GM19452 (cell line): ENCODE measurements around the gene PDIA2.

Source experiments
- ATAC-seq: cut with Tn5 transposase; IDR thresholded peaks from one replicate; pipeline ENCODE4 v1.9.1; 2021; ENCODE audit not compliant: unreplicated experiment

The PDIA2 gene

GRCh38 chr16:280005-280460, 2.9 kb upstream of the PDIA2 start:
- ATAC-seq = no peak

GRCh38 chr16:280552-280951, 2.4 kb upstream of the PDIA2 start, which contains the start of gene ARHGDIG:
TSS of gene ARHGDIG (plus strand) at chr16:280591. CDS start at chr16:280681, 90 bp downstream.
- ATAC-seq = no peak

DNA sequence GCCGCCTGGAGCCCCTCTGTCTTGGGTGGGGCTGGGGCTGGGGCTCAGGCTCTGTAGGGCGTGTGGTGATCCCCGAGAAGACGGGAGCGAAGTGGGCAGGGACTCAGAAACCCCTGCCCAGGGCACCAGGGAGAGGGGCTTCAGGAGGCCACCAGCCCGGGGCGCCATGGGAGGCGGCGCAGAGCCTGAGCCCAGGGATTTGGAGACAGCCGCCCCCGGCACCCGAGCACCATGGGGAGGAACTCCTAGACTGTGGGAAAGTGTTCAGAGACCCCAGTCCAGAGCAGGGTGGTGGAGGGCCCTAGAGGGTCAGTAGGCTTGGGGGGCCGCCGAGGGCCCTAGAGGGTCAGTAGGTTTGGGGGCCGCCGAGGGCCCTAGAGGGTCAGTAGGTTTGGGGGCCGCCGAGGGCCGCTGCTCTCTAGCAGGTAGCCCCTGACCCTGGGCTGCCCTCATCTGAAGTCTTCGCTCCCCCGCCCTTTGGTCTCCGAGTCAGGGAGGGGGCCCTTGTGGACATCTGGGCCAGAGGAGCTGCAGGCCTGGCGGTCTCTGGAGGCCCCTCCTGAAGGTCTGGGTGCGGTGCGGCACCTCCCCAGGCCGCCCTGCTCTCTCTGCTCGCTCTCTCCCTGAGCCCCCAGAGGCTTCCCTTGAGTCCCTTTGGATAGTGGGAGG, 1.8 kb upstream of the PDIA2 start:
- ATAC-seq = no peak

GRCh38 chr16:281660-282255, 1.2 kb upstream of the PDIA2 start:
- ATAC-seq = no peak

- ATAC-seq = no peak
Observed at GRCh38 chr16:282491-282890, 473 bp upstream of the PDIA2 start.

DNA sequence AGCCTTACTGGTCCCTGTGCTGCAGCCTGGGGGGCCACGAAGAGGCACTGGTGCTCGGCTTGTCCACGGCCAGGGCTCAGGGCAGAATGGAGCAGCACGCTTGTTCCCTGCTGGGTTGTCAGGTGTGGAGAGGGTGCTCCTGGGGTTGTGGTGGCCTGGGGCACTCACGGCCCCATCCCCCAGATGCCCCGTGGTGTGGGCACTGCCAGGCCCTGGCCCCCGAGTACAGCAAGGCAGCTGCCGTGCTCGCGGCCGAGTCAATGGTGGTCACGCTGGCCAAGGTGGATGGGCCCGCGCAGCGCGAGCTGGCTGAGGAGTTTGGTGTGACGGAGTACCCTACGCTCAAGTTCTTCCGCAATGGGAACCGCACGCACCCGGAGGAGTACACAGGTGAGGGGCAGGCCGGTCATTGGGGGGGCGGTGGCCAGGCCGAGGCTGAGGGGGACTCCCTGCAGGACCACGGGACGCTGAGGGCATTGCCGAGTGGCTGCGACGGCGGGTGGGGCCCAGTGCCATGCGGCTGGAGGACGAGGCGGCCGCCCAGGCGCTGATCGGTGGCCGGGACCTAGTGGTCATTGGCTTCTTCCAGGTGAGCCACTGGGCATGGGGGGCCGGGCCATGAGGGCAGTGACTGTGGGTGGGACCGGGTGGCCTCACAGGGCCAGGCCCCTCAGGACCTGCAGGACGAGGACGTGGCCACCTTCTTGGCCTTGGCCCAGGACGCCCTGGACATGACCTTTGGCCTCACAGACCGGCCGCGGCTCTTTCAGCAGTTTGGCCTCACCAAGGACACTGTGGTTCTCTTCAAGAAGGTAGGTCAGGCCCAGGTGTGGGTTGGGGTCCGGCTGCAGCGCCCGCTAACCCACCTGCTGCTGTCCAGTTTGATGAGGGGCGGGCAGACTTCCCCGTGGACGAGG, 1.5 kb downstream of the PDIA2 start:
- no peak for ATAC-seq

DNA sequence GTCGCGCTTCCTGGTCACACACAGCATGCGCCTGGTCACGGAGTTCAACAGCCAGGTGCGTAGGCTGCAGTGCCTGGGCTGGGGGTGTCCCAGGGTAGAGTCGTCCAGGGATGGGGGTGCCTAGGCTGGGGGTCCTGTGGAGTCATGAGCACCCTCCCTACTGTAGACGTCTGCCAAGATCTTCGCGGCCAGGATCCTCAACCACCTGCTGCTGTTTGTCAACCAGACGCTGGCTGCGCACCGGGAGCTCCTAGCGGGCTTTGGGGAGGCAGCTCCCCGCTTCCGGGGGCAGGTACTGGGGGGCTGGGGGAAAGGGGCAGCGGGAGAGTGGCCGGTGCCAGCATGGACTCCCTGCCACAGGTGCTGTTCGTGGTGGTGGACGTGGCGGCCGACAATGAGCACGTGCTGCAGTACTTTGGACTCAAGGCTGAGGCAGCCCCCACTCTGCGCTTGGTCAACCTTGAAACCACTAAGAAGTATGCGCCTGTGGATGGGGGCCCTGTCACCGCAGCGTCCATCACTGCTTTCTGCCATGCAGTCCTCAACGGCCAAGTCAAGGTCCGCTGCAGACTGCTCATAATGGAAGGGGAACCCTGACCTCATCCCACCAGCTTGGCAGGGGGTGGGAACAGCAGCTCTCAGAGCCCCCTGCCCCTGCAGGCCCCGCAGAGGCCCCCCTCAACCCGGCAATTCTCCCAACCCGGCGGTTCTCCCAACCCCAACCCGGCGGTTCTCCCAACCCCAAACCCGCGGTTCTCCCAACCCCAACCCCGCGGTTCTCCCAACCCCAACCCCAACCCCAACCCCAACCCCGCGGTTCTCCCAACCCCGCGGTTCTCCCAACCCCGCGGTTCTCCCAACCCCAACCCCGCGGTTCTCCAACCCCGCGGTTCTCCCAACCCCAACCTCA, 2.4 kb downstream of the PDIA2 start:
- ATAC-seq = no peak

DNA sequence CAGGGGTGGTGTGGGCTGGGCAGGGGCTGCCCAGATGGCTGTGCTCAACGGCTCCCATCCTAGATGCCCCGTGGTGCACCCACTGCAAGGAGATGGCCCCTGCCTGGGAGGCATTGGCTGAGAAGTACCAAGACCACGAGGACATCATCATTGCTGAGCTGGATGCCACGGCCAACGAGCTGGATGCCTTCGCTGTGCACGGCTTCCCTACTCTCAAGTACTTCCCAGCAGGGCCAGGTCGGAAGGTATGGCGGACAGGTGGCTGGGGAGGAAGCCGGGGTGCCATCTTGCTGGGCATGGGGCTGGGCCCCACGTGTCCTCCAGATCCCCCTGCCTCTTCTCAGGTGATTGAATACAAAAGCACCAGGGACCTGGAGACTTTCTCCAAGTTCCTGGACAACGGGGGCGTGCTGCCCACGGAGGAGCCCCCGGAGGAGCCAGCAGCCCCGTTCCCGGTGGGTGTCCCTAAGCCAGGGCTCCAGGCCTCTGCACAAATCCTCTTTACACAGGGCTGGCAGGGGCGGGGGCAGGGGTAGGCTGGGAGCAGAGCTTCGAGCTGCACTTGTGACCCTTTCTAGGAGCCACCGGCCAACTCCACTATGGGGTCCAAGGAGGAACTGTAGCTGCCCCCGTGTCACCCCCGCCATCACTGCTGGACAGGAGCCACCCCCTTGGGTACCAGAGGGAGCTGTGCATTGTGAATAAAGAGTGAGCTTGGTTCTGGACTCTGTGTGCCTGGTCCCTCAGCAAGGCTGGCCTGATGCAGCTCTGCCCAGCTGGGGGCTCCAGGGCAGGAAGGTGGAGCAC, 3.7 kb downstream of the PDIA2 start:
- ATAC-seq = no peak

GRCh38 chr16:287298-287811, 4.4 kb downstream of the PDIA2 start:
- ATAC-seq = no peak

DNA sequence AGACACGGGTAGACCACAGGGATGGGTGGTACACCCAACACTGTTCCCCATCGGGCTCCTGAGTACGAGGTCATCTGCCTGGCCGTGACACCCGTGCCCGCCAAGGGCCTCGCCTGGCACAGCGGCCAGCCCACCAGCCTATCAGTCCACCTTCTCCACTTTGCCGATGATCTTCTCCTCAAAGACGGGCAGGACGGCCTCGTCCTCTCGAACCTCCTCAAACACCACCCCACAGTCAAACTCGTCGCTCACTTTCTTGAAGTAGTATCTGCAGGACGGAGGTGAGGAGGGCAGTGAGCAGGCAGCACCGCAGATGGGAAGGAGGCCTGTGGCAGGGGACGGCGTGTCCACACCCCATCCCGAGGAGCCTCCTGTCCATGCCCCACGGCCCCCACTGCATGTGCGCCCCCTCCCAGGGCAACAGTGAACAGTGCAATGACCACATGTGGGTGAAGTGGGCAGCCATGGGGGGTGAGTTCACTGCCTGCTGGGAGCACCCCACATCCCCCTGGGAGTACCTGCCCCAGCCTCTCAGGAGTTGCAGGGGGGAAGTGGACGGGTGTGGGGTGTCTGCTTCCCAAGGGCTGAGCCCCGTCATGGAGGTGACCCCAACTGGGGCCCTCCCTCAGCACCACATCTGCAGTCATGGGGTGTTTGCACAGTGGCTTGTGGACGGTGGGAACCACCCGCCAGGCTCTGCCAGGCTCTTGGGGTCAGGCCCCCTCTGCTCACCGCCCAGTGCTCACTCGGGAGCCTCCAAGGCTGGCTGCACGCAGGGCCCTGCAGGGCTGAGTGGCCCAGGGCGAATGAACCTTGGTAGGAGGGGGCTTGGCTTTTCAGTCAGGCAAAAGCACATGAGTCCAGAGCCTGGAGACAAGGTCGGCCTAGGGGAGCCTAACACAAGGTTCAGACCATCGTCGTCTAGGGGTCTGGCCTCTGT, 5.3 kb downstream of the PDIA2 start:
- no peak for ATAC-seq

- ATAC-seq = no peak
Observed at GRCh38 chr16:289395-289997, 6.5 kb downstream of the PDIA2 start.

- ATAC-seq = no peak
Observed at GRCh38 chr16:290015-290680, 7.2 kb downstream of the PDIA2 start.

DNA sequence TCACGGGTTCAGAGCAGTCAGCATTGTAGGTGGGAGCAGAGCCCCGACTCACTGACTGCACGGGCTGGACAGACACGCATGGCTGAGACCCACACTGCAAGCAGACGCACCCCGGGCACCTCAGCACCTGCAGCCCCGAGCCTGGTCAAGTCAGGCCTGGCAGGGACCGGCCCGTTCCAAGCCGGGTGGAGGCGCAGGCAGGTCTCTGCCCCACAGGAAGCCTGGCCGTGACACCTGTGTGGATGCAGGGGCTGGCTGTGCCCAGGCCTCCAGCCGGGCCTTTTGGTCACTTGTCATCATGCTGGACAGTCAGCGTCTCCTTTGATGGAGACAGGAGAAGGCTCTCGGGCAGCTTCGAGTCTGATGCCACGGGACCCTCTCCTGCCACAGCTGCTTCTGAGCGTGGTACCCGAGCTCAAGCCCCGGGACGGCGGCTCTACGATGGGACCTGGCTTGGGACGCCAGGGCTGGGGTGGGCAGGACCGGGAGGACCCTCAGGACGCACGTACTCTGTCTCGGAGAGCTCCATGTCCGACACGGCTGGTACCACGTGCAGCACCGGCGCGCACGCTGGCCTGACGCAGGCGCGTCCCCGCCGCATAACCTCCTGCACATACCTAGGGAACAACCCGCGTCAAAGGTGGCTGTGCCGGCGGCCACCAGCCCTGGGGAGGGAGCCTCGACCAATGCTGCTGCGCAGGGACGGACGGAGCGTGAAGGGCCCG, 7.9 kb downstream of the PDIA2 start:
- ATAC-seq = no peak

GRCh38 chr16:291539-291938, 8.6 kb downstream of the PDIA2 start:
- no peak for ATAC-seq

- no peak for ATAC-seq
Observed at GRCh38 chr16:293043-293775, 10.2 kb downstream of the PDIA2 start.

DNA sequence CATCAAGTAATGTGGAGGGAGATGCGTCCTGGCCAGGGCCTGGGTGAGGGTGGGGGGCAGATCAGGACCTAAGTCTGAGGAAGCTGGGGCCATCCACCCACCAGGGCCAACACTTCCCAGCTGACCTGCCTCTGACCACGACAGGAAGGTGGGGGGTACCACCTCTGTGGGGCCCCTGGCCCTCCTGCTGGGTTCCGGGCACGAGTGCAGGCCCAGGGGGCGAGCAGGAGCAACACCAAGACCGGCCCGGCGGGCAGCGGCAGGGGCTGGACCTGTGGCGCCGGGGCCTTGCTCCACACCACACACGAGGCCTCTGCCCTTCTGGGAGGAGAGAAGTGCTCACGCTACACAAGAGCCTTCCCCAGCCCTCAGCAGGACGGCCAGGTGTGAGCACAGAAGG, 13.3 kb downstream of the PDIA2 start:
- ATAC-seq = no peak
